Mammary epithelial cell (primary cell): ENCODE data around the gene B4GALT2.

Experiments
- CTCF ChIP-seq, 2 donors: IDR thresholded peaks in 1 of 2; conservative IDR thresholded peaks in 1 of 2; 2 replicates each; pipeline ENCODE4 v1.5.1; 2011 to 2012; ENCODE audit warnings: inconsistent platforms in 2 of 2, low read length in 2 of 2, mild to moderate bottlenecking in 2 of 2, control low read depth in 1 of 2, low read depth in 1 of 2; ENCODE audit not compliant: insufficient read depth in 1 of 2; ENCODE audit errors: extremely low read depth in 1 of 2
- EZH2 ChIP-seq: IDR thresholded peaks from 2 replicates; pipeline ENCODE4 v1.6.1; 2012; ENCODE audit warnings: low read length, inconsistent platforms, borderline replicate concordance

- TF ChIP-seq CTCF (conservative IDR thresholded peaks at IDR 0.05 in 1 of 2, IDR thresholded peaks at IDR 0.05 in 1 of 2; ENCODE audit: extremely low read depth in 1 of 2, insufficient read depth in 1 of 2, low read depth in 1 of 2, low read length in 2 of 2): no peak
- no peak for TF ChIP-seq EZH2
Observed at GRCh38 chr1:44033041-44033575, 54.1 kb downstream of the B4GALT2 start.
